Peyer's patch (tissue), 4 donors: Measurements from ENCODE around the gene IQCH. TPM values are rescaled to one million over a fixed set of nuclear protein-coding genes. Genes with fewer than 3 reads are reported as not detected.

ENCODE experiments used
- DNase-seq, 3 donors: peaks; one replicate each; pipeline ENCODE4 v3.0.0-alpha.2; 2017 to 2019
- H3K27ac ChIP-seq, 4 donors: fragments of 200-600 bp; sonication (generic); one replicate each; pipeline ENCODE4 v1.5.1; 2016 to 2019
- H3K27me3 ChIP-seq, 2 donors: fragments of 200-600 bp; sonication (generic); one replicate each; pipeline ENCODE4 v1.5.1; 2019
- H3K36me3 ChIP-seq, 3 donors: fragments of 200-600 bp; sonication (generic); one replicate each; pipeline ENCODE4 v1.5.1; 2016 to 2019
- H3K4me1 ChIP-seq, 4 donors: fragments of 200-600 bp; sonication (generic); one replicate each; pipeline ENCODE4 v1.5.1; 2016 to 2019
- H3K4me3 ChIP-seq, 4 donors: fragments of 200-600 bp; sonication (generic); 1 replicate in 3 of 4; 2 replicates in 1 of 4; pipeline ENCODE4 v1.5.1; 2016 to 2019; ENCODE audit warnings: mild to moderate bottlenecking in 1 of 4
- H3K9me3 ChIP-seq, 4 donors: fragments of 200-600 bp; sonication (generic); one replicate each; pipeline ENCODE4 v1.5.1; 2016 to 2019; ENCODE audit warnings: mild to moderate bottlenecking in 1 of 4
- CTCF ChIP-seq, 6 experiments: fragments of 450-650 bp in 4 of 6; fragments of 200-600 bp in 2 of 6; sonication (generic) in 1 of 6; IDR thresholded peaks; one replicate each; pipeline ENCODE4 v1.5.1; 2017 to 2019; ENCODE audit warnings: antibody characterized with exemption in 6 of 6, mild to moderate bottlenecking in 3 of 6, moderate library complexity in 1 of 6
- POLR2A ChIP-seq, 2 donors: fragments of 450-650 bp; IDR thresholded peaks; one replicate each; pipeline ENCODE4 v1.5.1; 2017; ENCODE audit warnings: antibody characterized with exemption in 2 of 2, mild to moderate bottlenecking in 2 of 2, moderate library complexity in 2 of 2
- total RNA-seq, 4 donors: library from RNA; depleted of rRNA; stranded (reverse); fragments of >200 nt; gene quantifications; one replicate each; pipeline ENCODE4 v1.1.0, GENCODE V29; 2016

The IQCH gene
- total RNA-seq, 4 donors from 2014 or later = 0.53 to 1.2 (median 0.88) TPM

- H3K27ac ChIP-seq = no peak overlapping the region
- TF ChIP-seq CTCF (IDR thresholded peaks at IDR 0.05) (no peak), POLR2A (IDR thresholded peaks at IDR 0.05) (no peak)
- H3K9me3 ChIP-seq = no peaks in the 10 kb centered on the region
- H3K27me3 ChIP-seq = no peaks in the 10 kb centered on the region
- H3K36me3 ChIP-seq = no peaks in the 10 kb centered on the region
- H3K4me3 ChIP-seq = no peak overlapping the region
- no peaks in the 10 kb centered on the region for H3K4me1 ChIP-seq
- DNase-seq = no peak
Measured at GRCh38 chr15:67394873-67395639, 140.5 kb downstream of the IQCH start.

GRCh38 chr15:67396114-67396513 is 141.5 kb downstream of the IQCH start:
- Histone ChIP-seq H3K4me3 (no peak overlapping the region), H3K36me3 (no peaks in the 10 kb centered on the region), H3K27ac (no peak overlapping the region), H3K27me3 (no peaks in the 10 kb centered on the region), H3K4me1 (no peaks in the 10 kb centered on the region), H3K9me3 (no peaks in the 10 kb centered on the region)
- TF ChIP-seq POLR2A (IDR thresholded peaks at IDR 0.05) (no peak), CTCF (IDR thresholded peaks at IDR 0.05) (no peak)
- DNase-seq = no peak

DNA sequence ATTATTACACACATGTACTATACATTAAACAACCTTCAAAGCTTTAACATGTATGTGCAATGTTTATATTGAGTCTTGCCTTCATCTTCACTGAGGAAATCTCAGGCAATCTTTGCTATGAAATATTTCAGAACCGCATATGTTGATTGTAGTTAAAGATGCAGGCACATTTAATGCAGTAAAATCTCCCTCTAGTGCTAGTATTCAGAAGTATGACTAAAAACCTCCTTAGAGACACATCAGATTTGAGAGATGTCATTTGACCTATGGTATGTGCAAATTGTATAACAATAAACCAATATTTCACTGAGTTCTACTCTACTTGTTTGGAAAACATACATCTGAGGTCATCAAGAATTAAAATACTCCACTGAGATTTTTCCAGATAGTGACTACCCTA is 142.6 kb downstream of the IQCH start:
- no peak for DNase-seq
- H3K27ac ChIP-seq = no peak overlapping the region
- TF ChIP-seq CTCF (IDR thresholded peaks at IDR 0.05) = no peak
- TF ChIP-seq POLR2A (IDR thresholded peaks at IDR 0.05) = no peak
- no peaks in the 10 kb centered on the region for H3K4me1 ChIP-seq
- no peaks in the 10 kb centered on the region for H3K9me3 ChIP-seq
- H3K36me3 ChIP-seq = no peaks in the 10 kb centered on the region
- H3K4me3 ChIP-seq = no peak overlapping the region
- no peaks in the 10 kb centered on the region for H3K27me3 ChIP-seq

GRCh38 chr15:67399925-67400324 is 145.3 kb downstream of the IQCH start:
- no peak for DNase-seq
- Histone ChIP-seq H3K36me3 (no peaks in the 10 kb centered on the region), H3K4me3 (no peak overlapping the region)

DNA sequence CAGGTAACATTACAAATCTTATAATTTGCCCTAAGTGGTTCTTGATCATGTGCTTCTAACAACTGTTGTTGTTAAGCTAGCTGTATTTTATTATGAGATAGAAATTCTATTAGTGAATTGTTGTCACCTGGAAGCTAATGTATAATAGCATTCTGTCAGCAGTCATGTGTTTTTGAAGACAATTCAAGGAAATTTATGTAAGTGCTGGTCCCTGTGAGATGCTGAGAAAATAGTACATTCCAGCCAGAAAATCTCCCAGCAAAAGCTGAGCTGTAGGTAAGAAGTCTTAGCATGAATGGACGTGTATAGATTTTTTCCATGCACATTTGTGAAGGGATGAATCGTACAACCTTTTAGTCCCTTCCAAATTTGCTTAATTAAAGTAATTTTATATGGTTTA is 146.3 kb downstream of the IQCH start:
- no peaks in the 10 kb centered on the region for H3K36me3 ChIP-seq
- no peaks in the 10 kb centered on the region for H3K9me3 ChIP-seq
- TF ChIP-seq CTCF (IDR thresholded peaks at IDR 0.05) (no peak), POLR2A (IDR thresholded peaks at IDR 0.05) (no peak)
- H3K27ac ChIP-seq = no peak overlapping the region
- H3K4me3 ChIP-seq = no peak overlapping the region
- no peak for DNase-seq
- H3K4me1 ChIP-seq = no peaks in the 10 kb centered on the region
- no peaks in the 10 kb centered on the region for H3K27me3 ChIP-seq

More at GRCh38 chr15:67399925-67400324, 145.3 kb downstream of the IQCH start:
- Histone ChIP-seq H3K27me3 (no peaks in the 10 kb centered on the region), H3K27ac (no peak overlapping the region), H3K9me3 (no peaks in the 10 kb centered on the region), H3K4me1 (no peaks in the 10 kb centered on the region)
- TF ChIP-seq POLR2A (IDR thresholded peaks at IDR 0.05) = no peak

DNA sequence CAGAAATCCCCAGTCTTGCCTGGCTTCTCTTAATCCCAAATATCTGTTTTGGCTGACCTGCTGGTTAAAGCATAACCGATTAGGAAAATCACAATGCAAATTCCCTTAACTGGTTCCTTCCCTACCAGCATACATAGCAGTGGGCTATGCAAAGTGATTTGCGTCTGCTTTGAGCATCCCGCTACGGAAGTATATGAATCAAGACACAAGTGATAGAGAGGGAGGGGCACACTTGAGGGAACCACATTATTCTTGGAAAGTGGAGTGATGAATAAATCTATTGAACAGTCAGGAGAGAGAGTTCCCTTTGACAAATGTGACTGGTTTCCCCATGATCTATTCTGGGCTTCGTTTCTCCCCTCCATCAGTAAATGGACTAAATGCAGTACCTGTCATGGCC is 146.8 kb downstream of the IQCH start:
- H3K27ac ChIP-seq = no peak overlapping the region
- H3K27me3 ChIP-seq = no peaks in the 10 kb centered on the region
- DNase-seq = no peak
- no peaks in the 10 kb centered on the region for H3K9me3 ChIP-seq
- TF ChIP-seq CTCF (IDR thresholded peaks at IDR 0.05) (no peak), POLR2A (IDR thresholded peaks at IDR 0.05) (no peak)
- H3K36me3 ChIP-seq = no peaks in the 10 kb centered on the region
- H3K4me1 ChIP-seq = no peaks in the 10 kb centered on the region
- H3K4me3 ChIP-seq = no peak overlapping the region
